AG04450 (cell line): ENCODE results near the gene PNPLA3. TPM values are rescaled to one million over a fixed set of nuclear protein-coding genes. Genes with fewer than 3 reads are reported as not detected.

ENCODE experiments used
- CTCF ChIA-PET: fragments of 300-600, 350-600 bp; formaldehyde crosslinking; extraction: SDS; loops from one replicate; lab custom pipeline; 2022; ENCODE audit warnings: antibody characterized with exemption, inconsistent platforms; lab: Charles Lee
- POLR2A ChIA-PET: fragments of 350-600 bp; formaldehyde crosslinking; extraction: SDS; loops from one replicate; lab custom pipeline; 2021; ENCODE audit warnings: antibody characterized with exemption, inconsistent platforms; lab: Yijun Ruan, JAX
- DNase-seq: peaks from one replicate; pipeline ENCODE4 v3.0.0-alpha.2; 2011; ENCODE audit warnings: low read depth, low spot score
- H3K27ac ChIP-seq: one replicate; pipeline ENCODE4 v1.5.1; 2012; ENCODE audit warnings: low read depth, low read length, control low read depth
- H3K27me3 ChIP-seq: one replicate; pipeline ENCODE4 v1.6.0; 2012; ENCODE audit warnings: low read length; ENCODE audit not compliant: control insufficient read depth, insufficient read depth
- H3K4me3 ChIP-seq: 2 replicates; pipeline ENCODE4 v1.5.1; 2011; ENCODE audit warnings: mild to moderate bottlenecking, low read depth, low read length, control low read depth
- H3K9me3 ChIP-seq: 2 replicates; pipeline ENCODE4 v1.5.1; 2012; ENCODE audit warnings: low read length; ENCODE audit not compliant: control insufficient read depth, insufficient read depth
- CTCF ChIP-seq: IDR thresholded peaks from 2 replicates; pipeline ENCODE4 v1.5.1; 2011; ENCODE audit warnings: low read depth, low read length, control low read depth, inconsistent platforms
- polyA plus RNA-seq: library from polyadenylated mRNA; depleted of rRNA; stranded (reverse); fragments of >200 nt; gene quantifications from 2 replicates; pipeline ENCODE4 v1.2.3, GENCODE V29; 2011

The PNPLA3 gene
- polyA plus RNA-seq, 1 experiment = 3.9 TPM

- no peak overlapping the region for H3K27ac ChIP-seq
- H3K27me3 ChIP-seq = peaks cover 38% of the 10 kb centered on the region
- CTCF ChIA-PET = interaction anchor here (1.8 kb wide), 1 partner anchor 56 kb away, joined by 11 read pairs; no protein-coding TSS in a partner anchor
- peak; percentile 29 for TF ChIP-seq CTCF
- no peak for DNase-seq
- no peaks in the 10 kb centered on the region; the same call in 1 of the 2 replicates for H3K9me3 ChIP-seq
- H3K4me3 ChIP-seq = no peak overlapping the region
- POLR2A ChIA-PET = no interaction called here
Observed at GRCh38 chr22:43889860-43890253, 33.7 kb upstream of the PNPLA3 start.

GRCh38 chr22:43890901-43891331, 32.7 kb upstream of the PNPLA3 start:
- TF ChIP-seq CTCF = no peak
- no peak for DNase-seq
- no peaks in the 10 kb centered on the region; the same call in 1 of the 2 replicates for H3K9me3 ChIP-seq
- H3K27ac ChIP-seq = no peak overlapping the region
- ChIA-PET POLR2A (no interaction called here), CTCF (interaction anchor here (0.6 kb wide), 1 partner anchor 67 kb away, joined by 4 read pairs; no protein-coding TSS in a partner anchor)
- peaks cover 38% of the 10 kb centered on the region for H3K27me3 ChIP-seq
- peak overlapping the region; percentile 45 for H3K4me3 ChIP-seq

- Histone ChIP-seq H3K4me3 (peak within 1 kb of the TSS; percentile 45), H3K27ac (no peak within 1 kb of the TSS), H3K27me3 (peaks cover 38% of the 10 kb centered on the region), H3K9me3 (no peaks in the 10 kb centered on the region; the same call in 1 of the 2 replicates)
- no peak for TF ChIP-seq CTCF
- DNase-seq = no peak
- CTCF ChIA-PET = interaction anchor here (0.6 kb wide), 1 partner anchor 67 kb away, joined by 4 read pairs; no protein-coding TSS in a partner anchor
- POLR2A ChIA-PET = no interaction called here
Observed at GRCh38 chr22:43891360-43892182, 32.0 kb upstream of the PNPLA3 start, which contains the start of gene PNPLA5. PNPLA5 (minus strand) TSS chr22:43892013; CDS start chr22:43891880, 133 bp downstream.

- TF ChIP-seq CTCF = no peak
- no peak for DNase-seq
- POLR2A ChIA-PET = no interaction called here
- Histone ChIP-seq H3K27ac (no peak overlapping the region), H3K27me3 (peaks cover 34% of the 10 kb centered on the region), H3K9me3 (no peaks in the 10 kb centered on the region; the same call in 1 of the 2 replicates), H3K4me3 (no peak overlapping the region)
- CTCF ChIA-PET = no interaction called here
Observed at GRCh38 chr22:43892183-43892894, 31.3 kb upstream of the PNPLA3 start.
